ENCODE measurements around the gene PSAPL1. TPM values are rescaled to one million over a fixed set of nuclear protein-coding genes. Genes with fewer than 3 reads are reported as not detected.

The PSAPL1 gene
- total RNA-seq, 6 experiments from 2014 or later: not detected

GRCh38 chr4:7422898-7423180 is 11.9 kb downstream of the PSAPL1 start:
- DNase-seq (no peak), ATAC-seq (no peak)
- Histone ChIP-seq H3K27me3 (no peaks in the 10 kb centered on the region), H3K36me3 (no peaks in the 10 kb centered on the region), H3K9me3 (no peaks in the 10 kb centered on the region), H3K4me3 (no peak overlapping the region), H3K4me1 (no peaks in the 10 kb centered on the region), H3K27ac (no peak overlapping the region)
- intact Hi-C loops (cut with DNase I): loop anchor here in 1 of 2 donors (10.0 kb wide), 1 partner anchor 48 kb away; no protein-coding TSS in a partner anchor
- WGBS (ENCODE audit: insufficient coverage, low coverage, low lambda C conversion rate, missing lambda C conversion rate): 86% methylated on average over 8 of the region's 9 CpGs
- no peak for TF ChIP-seq CTCF (IDR thresholded peaks at IDR 0.05)
- no peak for TF ChIP-seq POLR2A (IDR thresholded peaks at IDR 0.05)

- DNase-seq: peak in 2 of 3 donors; percentile 16 to 33
Observed at GRCh38 chr4:7422151-7422897, 12.4 kb downstream of the PSAPL1 start.

GRCh38 chr4:7421356-7422150 is 13.2 kb downstream of the PSAPL1 start:
- no peaks in the 10 kb centered on the region for H3K4me1 ChIP-seq
- 56% methylated on average over 11 of the region's 24 CpGs for WGBS (ENCODE audit: insufficient coverage, low coverage, low lambda C conversion rate, missing lambda C conversion rate)
- H3K27me3 ChIP-seq: no peaks in the 10 kb centered on the region
- no peaks in the 10 kb centered on the region for H3K9me3 ChIP-seq
- H3K36me3 ChIP-seq: no peaks in the 10 kb centered on the region
- H3K4me3 ChIP-seq: no peak overlapping the region
- no peak overlapping the region for H3K27ac ChIP-seq
- intact Hi-C loops (cut with DNase I): loop anchor here in 1 of 2 donors (10.0 kb wide), 1 partner anchor 47 kb away; no protein-coding TSS in a partner anchor
- ATAC-seq (no peak), DNase-seq (peak in 2 of 3 donors; percentile 8 to 33)
- TF ChIP-seq CTCF (IDR thresholded peaks at IDR 0.05): no peak
- TF ChIP-seq POLR2A (IDR thresholded peaks at IDR 0.05): no peak

More at GRCh38 chr4:7422151-7422897, 12.4 kb downstream of the PSAPL1 start:
- Histone ChIP-seq H3K27me3 (no peaks in the 10 kb centered on the region), H3K36me3 (no peaks in the 10 kb centered on the region), H3K4me1 (no peaks in the 10 kb centered on the region), H3K4me3 (no peak overlapping the region), H3K27ac (no peak overlapping the region), H3K9me3 (no peaks in the 10 kb centered on the region)
- TF ChIP-seq CTCF (IDR thresholded peaks at IDR 0.05) (no peak), POLR2A (IDR thresholded peaks at IDR 0.05) (no peak)
- ATAC-seq: no peak
- WGBS (ENCODE audit: insufficient coverage, low coverage, low lambda C conversion rate, missing lambda C conversion rate): 40% methylated on average over 2 of the region's 19 CpGs
- intact Hi-C loops (cut with DNase I): loop anchor here in 1 of 2 donors (10.0 kb wide), 1 partner anchor 48 kb away; no protein-coding TSS in a partner anchor

GRCh38 chr4:7420661-7421040 is 14.1 kb downstream of the PSAPL1 start:
- H3K27me3 ChIP-seq: no peaks in the 10 kb centered on the region
- 92% methylated on average over 9 of the region's 14 CpGs for WGBS (ENCODE audit: insufficient coverage, low coverage, low lambda C conversion rate, missing lambda C conversion rate)
- no peak overlapping the region for H3K4me3 ChIP-seq
- ATAC-seq: no peak
- H3K4me1 ChIP-seq: no peaks in the 10 kb centered on the region
- DNase-seq: peak in 2 of 3 donors; percentile 10 to 29
- no peaks in the 10 kb centered on the region for H3K36me3 ChIP-seq
- intact Hi-C loops (cut with DNase I): loop anchor here in 1 of 2 donors (10.0 kb wide), 1 partner anchor 46 kb away; no protein-coding TSS in a partner anchor
- H3K9me3 ChIP-seq: no peaks in the 10 kb centered on the region
- TF ChIP-seq POLR2A (IDR thresholded peaks at IDR 0.05) (no peak), CTCF (IDR thresholded peaks at IDR 0.05) (no peak)
- H3K27ac ChIP-seq: no peak overlapping the region
